SU-DHL-6 (cell line): Measurements from ENCODE around the gene PDIA5.

Source experiments
- EZH2phosphoT487 ChIP-seq: fragments of 200-600 bp; sonication (generic), shearing (Covaris generic); conservative IDR thresholded peaks from 2 replicates; pipeline ENCODE4 v1.6.1; 2018; ENCODE audit warnings: mild to moderate bottlenecking, antibody characterized with exemption, low read length, moderate library complexity, mixed read lengths
- TF ChIP-seq, protein P1 (sequence below): fragments of 200-600 bp; sonication (generic); IDR thresholded peaks from one replicate; pipeline ENCODE4 v1.5.1; 2017; ENCODE audit warnings: antibody characterized with exemption, mild to moderate bottlenecking, low read length, moderate library complexity; ENCODE audit not compliant: insufficient read depth, poor library complexity, severe bottlenecking

DNA sequence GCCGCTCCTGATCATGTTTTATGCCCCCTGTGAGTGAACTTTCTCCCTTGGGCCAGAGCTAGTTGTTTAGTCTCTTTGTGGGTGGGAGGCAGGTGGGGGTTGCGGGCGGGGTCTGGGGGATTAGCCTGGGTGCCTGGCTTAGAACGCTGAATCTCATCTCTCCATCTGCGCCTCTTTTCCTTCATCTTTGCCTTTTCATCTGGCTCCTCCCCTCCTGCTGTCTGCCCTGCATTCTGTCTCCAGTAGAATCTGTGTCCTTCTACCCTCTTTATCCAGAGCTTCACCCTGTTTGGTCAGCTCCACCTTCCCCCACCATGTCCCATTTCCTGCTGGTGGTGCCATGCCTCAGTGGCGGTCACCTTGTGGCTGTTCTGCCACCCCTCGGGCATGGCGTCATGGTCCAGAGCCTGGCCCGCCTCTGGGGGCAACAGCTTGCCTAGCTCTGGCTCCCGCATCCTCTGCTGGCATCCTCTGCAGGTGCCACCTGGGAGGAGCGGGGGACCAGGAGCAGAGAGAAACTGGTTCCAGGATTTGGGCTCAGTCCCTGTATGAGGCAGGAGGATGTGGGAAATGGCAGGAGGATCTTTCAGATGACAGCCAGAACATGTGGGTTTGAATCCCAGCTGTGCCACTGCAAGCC lies 44.3 kb downstream of the PDIA5 start:
- TF ChIP-seq, protein P1, sequence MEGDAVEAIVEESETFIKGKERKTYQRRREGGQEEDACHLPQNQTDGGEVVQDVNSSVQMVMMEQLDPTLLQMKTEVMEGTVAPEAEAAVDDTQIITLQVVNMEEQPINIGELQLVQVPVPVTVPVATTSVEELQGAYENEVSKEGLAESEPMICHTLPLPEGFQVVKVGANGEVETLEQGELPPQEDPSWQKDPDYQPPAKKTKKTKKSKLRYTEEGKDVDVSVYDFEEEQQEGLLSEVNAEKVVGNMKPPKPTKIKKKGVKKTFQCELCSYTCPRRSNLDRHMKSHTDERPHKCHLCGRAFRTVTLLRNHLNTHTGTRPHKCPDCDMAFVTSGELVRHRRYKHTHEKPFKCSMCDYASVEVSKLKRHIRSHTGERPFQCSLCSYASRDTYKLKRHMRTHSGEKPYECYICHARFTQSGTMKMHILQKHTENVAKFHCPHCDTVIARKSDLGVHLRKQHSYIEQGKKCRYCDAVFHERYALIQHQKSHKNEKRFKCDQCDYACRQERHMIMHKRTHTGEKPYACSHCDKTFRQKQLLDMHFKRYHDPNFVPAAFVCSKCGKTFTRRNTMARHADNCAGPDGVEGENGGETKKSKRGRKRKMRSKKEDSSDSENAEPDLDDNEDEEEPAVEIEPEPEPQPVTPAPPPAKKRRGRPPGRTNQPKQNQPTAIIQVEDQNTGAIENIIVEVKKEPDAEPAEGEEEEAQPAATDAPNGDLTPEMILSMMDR, result no peak
- TF ChIP-seq EZH2phosphoT487, result no peak
